Large intestine (tissue), 3 donors: Measurements from ENCODE around the gene CDC16. TPM values are rescaled to one million over a fixed set of nuclear protein-coding genes. Genes with fewer than 3 reads are reported as not detected.

Experiments used
- DNase-seq, 2 donors: peaks; one replicate each; pipeline versions ENCODE4 v3.0.0 to v3.0.0-alpha.2; 2013
- H3K27ac ChIP-seq: one replicate; pipeline ENCODE4 v1.5.1; 2013; ENCODE audit warnings: low read length
- H3K27me3 ChIP-seq: 2 replicates; pipeline ENCODE4 v1.6.1; 2013; ENCODE audit warnings: low read length; ENCODE audit not compliant: control insufficient read depth, insufficient read depth
- H3K36me3 ChIP-seq: 2 replicates; pipeline ENCODE4 v1.6.1; 2013; ENCODE audit warnings: low read length; ENCODE audit not compliant: control insufficient read depth, insufficient read depth
- H3K4me1 ChIP-seq: one replicate; pipeline ENCODE4 v1.6.1; 2013; ENCODE audit warnings: low read length; ENCODE audit not compliant: control insufficient read depth, insufficient read depth
- H3K4me3 ChIP-seq: one replicate; pipeline ENCODE4 v1.5.1; 2013; ENCODE audit warnings: low read length
- H3K9me3 ChIP-seq: one replicate; pipeline ENCODE4 v1.6.1; 2013; ENCODE audit warnings: mild to moderate bottlenecking, low read depth, low read length, moderate library complexity; ENCODE audit not compliant: control insufficient read depth
- WGBS: methylation state at CpG from one replicate; pipeline ENCODE4 v1.1.5; 2013; ENCODE audit warnings: low lambda C conversion rate; ENCODE audit not compliant: insufficient coverage; 5-methylcytosine and 5-hydroxymethylcytosine counted together
- polyA plus RNA-seq: library from polyadenylated mRNA; unstranded; fragments of 120-200 nt; gene quantifications from one replicate; pipeline ENCODE4 v1.2.1, GENCODE V29; 2013

CDC16 gene
- polyA plus RNA-seq, 1 donor: 98.4 TPM

- DNase-seq: no peak
- peaks cover 14% of the 10 kb centered on the region for H3K4me1 ChIP-seq
- no peak overlapping the region for H3K4me3 ChIP-seq
- H3K27ac ChIP-seq: no peak overlapping the region
- H3K36me3 ChIP-seq: peaks cover 9% of the 10 kb centered on the region
- H3K9me3 ChIP-seq: no peaks in the 10 kb centered on the region
- no peaks in the 10 kb centered on the region for H3K27me3 ChIP-seq
These were observed 76.7 kb downstream of the CDC16 start for GRCh38 chr13:114311387-114311786.

- Histone ChIP-seq H3K27me3 (no peaks in the 10 kb centered on the region), H3K4me3 (no peak overlapping the region), H3K9me3 (no peaks in the 10 kb centered on the region), H3K27ac (no peak overlapping the region), H3K4me1 (peaks cover 14% of the 10 kb centered on the region), H3K36me3 (peaks cover 4% of the 10 kb centered on the region)
- WGBS: no CpG with 5 or more reads among the region's 2 CpGs
- DNase-seq: no peak
These were observed 77.2 kb downstream of the CDC16 start for GRCh38 chr13:114311908-114312307.

- H3K4me1 ChIP-seq: peaks cover 14% of the 10 kb centered on the region
- H3K27me3 ChIP-seq: no peaks in the 10 kb centered on the region
- no peaks in the 10 kb centered on the region for H3K36me3 ChIP-seq
- H3K9me3 ChIP-seq: no peaks in the 10 kb centered on the region
- DNase-seq: no peak
- 97% methylated on average over 5 of the region's 17 CpGs for WGBS
- H3K4me3 ChIP-seq: peak overlapping the region; percentile 75
- H3K27ac ChIP-seq: peak overlapping the region; percentile 89
These were observed 78.6 kb downstream of the CDC16 start for GRCh38 chr13:114313061-114313860.

- Histone ChIP-seq H3K27me3 (no peaks in the 10 kb centered on the region), H3K36me3 (no peaks in the 10 kb centered on the region), H3K9me3 (no peaks in the 10 kb centered on the region), H3K4me1 (peaks cover 14% of the 10 kb centered on the region), H3K27ac (peak within 1 kb of the TSS; percentile 89), H3K4me3 (peak within 1 kb of the TSS; percentile 75)
- WGBS: no CpG with 5 or more reads among the region's 107 CpGs
- peak; percentile 95 to 97 for DNase-seq
These were observed 79.6 kb downstream of the CDC16 start, which contains the start of gene CHAMP1 for GRCh38 chr13:114314074-114314912. Gene CHAMP1, plus strand, starts transcription at chr13:114314503. Its CDS starts 9,340 bp downstream, at chr13:114323843.

GRCh38 chr13:114315074-114315785 is 80.5 kb downstream of the CDC16 start:
- Histone ChIP-seq H3K9me3 (no peaks in the 10 kb centered on the region), H3K27ac (peak overlapping the region; percentile 77), H3K4me3 (peak overlapping the region; percentile 75), H3K4me1 (peaks cover 14% of the 10 kb centered on the region), H3K36me3 (peaks cover 1% of the 10 kb centered on the region), H3K27me3 (no peaks in the 10 kb centered on the region)
- WGBS: 38% methylated on average over 1 of the region's 7 CpGs
- no peak for DNase-seq

GRCh38 chr13:114318624-114319023 is 83.9 kb downstream of the CDC16 start:
- peaks cover 10% of the 10 kb centered on the region for H3K4me1 ChIP-seq
- no peak overlapping the region for H3K27ac ChIP-seq

GRCh38 chr13:114319441-114319913 is 84.8 kb downstream of the CDC16 start:
- no peaks in the 10 kb centered on the region for H3K9me3 ChIP-seq
- peaks cover 30% of the 10 kb centered on the region for H3K36me3 ChIP-seq
- DNase-seq: no peak
- no peaks in the 10 kb centered on the region for H3K27me3 ChIP-seq
- H3K4me3 ChIP-seq: no peak overlapping the region
- H3K4me1 ChIP-seq: peaks cover 9% of the 10 kb centered on the region
- WGBS: no CpG with 5 or more reads among the region's 3 CpGs
- no peak overlapping the region for H3K27ac ChIP-seq

More at GRCh38 chr13:114318624-114319023, 83.9 kb downstream of the CDC16 start:
- DNase-seq: no peak
- WGBS: 60% methylated on average over 1 of the region's 1 CpG
- Histone ChIP-seq H3K27me3 (no peaks in the 10 kb centered on the region), H3K4me3 (no peak overlapping the region), H3K36me3 (peaks cover 21% of the 10 kb centered on the region), H3K9me3 (no peaks in the 10 kb centered on the region)

- H3K27ac ChIP-seq: no peak overlapping the region
- no peak for DNase-seq
- H3K9me3 ChIP-seq: no peaks in the 10 kb centered on the region
- H3K36me3 ChIP-seq: peaks cover 36% of the 10 kb centered on the region
- no peaks in the 10 kb centered on the region for H3K27me3 ChIP-seq
- peaks cover 9% of the 10 kb centered on the region for H3K4me1 ChIP-seq
- no peak overlapping the region for H3K4me3 ChIP-seq
These were observed 85.4 kb downstream of the CDC16 start for GRCh38 chr13:114320065-114320464.

- WGBS: no CpG with 5 or more reads among the region's 3 CpGs
- H3K4me3 ChIP-seq: no peak overlapping the region
- H3K27me3 ChIP-seq: no peaks in the 10 kb centered on the region
- DNase-seq: no peak
- peaks cover 39% of the 10 kb centered on the region for H3K36me3 ChIP-seq
- H3K27ac ChIP-seq: no peak overlapping the region
- no peaks in the 10 kb centered on the region for H3K9me3 ChIP-seq
- H3K4me1 ChIP-seq: no peaks in the 10 kb centered on the region
These were observed 86.6 kb downstream of the CDC16 start for GRCh38 chr13:114321256-114321655.
